Measurements from ENCODE around the gene HIVEP3.

HIVEP3 gene

GRCh38 chr1:41768583-41768982 is 150.1 kb downstream of the HIVEP3 start (continued):
- TF ChIP-seq ZNF704 (tag by site-specific recombination; IDR thresholded peaks at IDR 0.05): no peak
- no peak for TF ChIP-seq ZNF843 (tag by site-specific recombination; IDR thresholded peaks at IDR 0.05)
- no peak for TF ChIP-seq KLF9 (tag by site-specific recombination; IDR thresholded peaks at IDR 0.05; ENCODE audit: low read depth)

- no peaks in the 10 kb centered on the region for H3K9me3 ChIP-seq (ENCODE audit: control insufficient read depth, insufficient read depth, low read depth, low read length)
- no peak overlapping the region for H3K27ac ChIP-seq (ENCODE audit: extremely low read depth, low read depth, low read length)
- no peaks in the 10 kb centered on the region for H3K4me1 ChIP-seq (ENCODE audit: control insufficient read depth, insufficient read depth, low read length)
- TF ChIP-seq ZNF76 (tag by site-specific recombination; IDR thresholded peaks at IDR 0.05; ENCODE audit: borderline replicate concordance, low read depth): no peak
- TF ChIP-seq ZNF596 (tag by site-specific recombination; IDR thresholded peaks at IDR 0.05): no peak
- H3K4me3 ChIP-seq (ENCODE audit: low read depth, low read length): no peak overlapping the region
- no peaks in the 10 kb centered on the region for H3K36me3 ChIP-seq (ENCODE audit: control insufficient read depth in 2 of 2, insufficient read depth in 1 of 2, low read length in 2 of 2)
- ChIA-PET POLR2A (interaction anchor here (1.3 kb wide), 1 partner anchor 13 kb away, joined by 3 read pairs; no protein-coding TSS in a partner anchor), CTCF (interaction anchor here (1.3 kb wide), 1 partner anchor 12 kb away, joined by 4 read pairs; no protein-coding TSS in a partner anchor)
Measured at GRCh38 chr1:41767534-41768525, 150.9 kb downstream of the HIVEP3 start.

GRCh38 chr1:41766546-41766945 is 152.2 kb downstream of the HIVEP3 start:
- no peaks in the 10 kb centered on the region for H3K36me3 ChIP-seq (ENCODE audit: control insufficient read depth in 2 of 2, insufficient read depth in 1 of 2, low read length in 2 of 2)
- no peak overlapping the region for H3K4me3 ChIP-seq (ENCODE audit: low read depth, low read length)
- CTCF ChIA-PET: no interaction called here
- H3K9me3 ChIP-seq (ENCODE audit: control insufficient read depth, insufficient read depth, low read depth, low read length): no peaks in the 10 kb centered on the region
- no peak for TF ChIP-seq PBX3 (CRISPR knock-in tag; IDR thresholded peaks at IDR 0.05)
- no peak for TF ChIP-seq HOXD13 (CRISPR knock-in tag; IDR thresholded peaks at IDR 0.05; ENCODE audit: borderline replicate concordance)
- no peak for TF ChIP-seq ZNF792 (tag by site-specific recombination; IDR thresholded peaks at IDR 0.05)
- no peak for TF ChIP-seq ZNF266 (tag by site-specific recombination; IDR thresholded peaks at IDR 0.05; ENCODE audit: low read depth)
- no peak for TF ChIP-seq ZNF132 (tag by site-specific recombination; IDR thresholded peaks at IDR 0.05; ENCODE audit: borderline replicate concordance)
- no peak for TF ChIP-seq ZNF155 (tag by site-specific recombination; IDR thresholded peaks at IDR 0.05)
- TF ChIP-seq ZBTB1 (tag by site-specific recombination; IDR thresholded peaks at IDR 0.05): no peak
- TF ChIP-seq ZNF747 (tag by site-specific recombination; IDR thresholded peaks at IDR 0.05): no peak
- TF ChIP-seq ZNF274 (IDR thresholded peaks at IDR 0.05; ENCODE audit: low read length): no peak
- no peak for TF ChIP-seq ZNF274 (tag by site-specific recombination; IDR thresholded peaks at IDR 0.05; ENCODE audit: borderline replicate concordance)
- no peak for TF ChIP-seq ZNF423 (tag by site-specific recombination; IDR thresholded peaks at IDR 0.05)
- no peak for TF ChIP-seq ZBTB26 (tag by site-specific recombination; optimal IDR thresholded peaks at IDR 0.05)
- TF ChIP-seq ZNF621 (tag by site-specific recombination; IDR thresholded peaks at IDR 0.05): no peak
- no peak for TF ChIP-seq ZNF623 (tag by site-specific recombination; IDR thresholded peaks at IDR 0.05)
- TF ChIP-seq ZNF488 (tag by site-specific recombination; IDR thresholded peaks at IDR 0.05): no peak
- TF ChIP-seq ZBTB48 (tag by site-specific recombination; IDR thresholded peaks at IDR 0.05): no peak
- TF ChIP-seq SCRT1 (tag by site-specific recombination; IDR thresholded peaks at IDR 0.05; ENCODE audit: borderline replicate concordance): no peak
- no peak for TF ChIP-seq GLI4 (tag by site-specific recombination; IDR thresholded peaks at IDR 0.05)
- H3K4me1 ChIP-seq (ENCODE audit: control insufficient read depth, insufficient read depth, low read length): no peaks in the 10 kb centered on the region
- no peak overlapping the region for H3K27ac ChIP-seq (ENCODE audit: extremely low read depth, low read depth, low read length)
- POLR2A ChIA-PET: no interaction called here

Data from HEK293 (cell line).